ENCODE measurements around the gene MCM3AP. TPM values are rescaled to one million over a fixed set of nuclear protein-coding genes. Genes with fewer than 3 reads are reported as not detected.

MCM3AP gene
- total and polyA plus RNA-seq, 9 of the 15 experiments (the other 6 are each of a cell fraction or from before 2014, with no cell fraction given): 6.5 to 179 (median 69.6) TPM

DNA sequence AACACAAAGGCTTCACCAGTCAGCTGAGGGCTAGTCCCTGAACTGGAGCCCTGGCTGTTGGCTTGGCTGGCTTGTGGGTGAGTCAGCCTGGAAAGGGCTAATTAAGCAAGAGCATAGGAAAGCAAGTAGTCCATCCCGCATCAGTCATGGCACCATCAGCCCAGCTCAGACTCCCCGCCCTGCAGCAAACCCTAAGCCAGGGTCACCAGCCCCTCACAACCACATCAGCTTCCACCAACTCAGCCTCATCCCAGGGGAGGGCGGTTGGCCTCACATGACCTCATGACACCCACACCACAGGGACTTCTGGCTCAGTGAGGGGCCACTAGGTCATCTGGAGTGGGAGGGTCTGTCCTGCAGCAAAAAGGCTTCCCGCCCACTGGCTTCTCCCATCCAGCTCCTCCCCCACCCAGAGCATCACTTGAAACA is 94.1 kb downstream of the MCM3AP start:
- H3K79me2 ChIP-seq (ENCODE audit: control insufficient read depth, insufficient read depth, low read length): no peaks in the 10 kb centered on the region
- no peak overlapping the region for H3K4me3 ChIP-seq
- peaks cover 85% of the 10 kb centered on the region; the same call in 2 of the 3 replicates for H3K36me3 ChIP-seq (ENCODE audit: control insufficient read depth, insufficient read depth, low read length)
- FAIRE-seq: no peak
- H3K4me1 ChIP-seq (replicated peaks in 1 of 2; ENCODE audit: control insufficient read depth in 2 of 2, insufficient read depth in 2 of 2, low read length in 2 of 2): peaks cover 31 to 49% of the 10 kb centered on the region in 2 experiments
- no peaks in the 10 kb centered on the region for H3K27me3 ChIP-seq (ENCODE audit: control insufficient read depth in 2 of 2, insufficient read depth in 2 of 2, low read length in 2 of 2)
- ATAC-seq: no peak
- DNase-seq (ENCODE audit: extremely low read depth in 1 of 4, low spot score in 3 of 4): peak in 3 of 4 experiments; percentile 41 to 48 (median 46)
- TF ChIP-seq EGR1 (conservative IDR thresholded peaks at IDR 0.05): peak; percentile 66
- TF ChIP-seq, protein P1, sequence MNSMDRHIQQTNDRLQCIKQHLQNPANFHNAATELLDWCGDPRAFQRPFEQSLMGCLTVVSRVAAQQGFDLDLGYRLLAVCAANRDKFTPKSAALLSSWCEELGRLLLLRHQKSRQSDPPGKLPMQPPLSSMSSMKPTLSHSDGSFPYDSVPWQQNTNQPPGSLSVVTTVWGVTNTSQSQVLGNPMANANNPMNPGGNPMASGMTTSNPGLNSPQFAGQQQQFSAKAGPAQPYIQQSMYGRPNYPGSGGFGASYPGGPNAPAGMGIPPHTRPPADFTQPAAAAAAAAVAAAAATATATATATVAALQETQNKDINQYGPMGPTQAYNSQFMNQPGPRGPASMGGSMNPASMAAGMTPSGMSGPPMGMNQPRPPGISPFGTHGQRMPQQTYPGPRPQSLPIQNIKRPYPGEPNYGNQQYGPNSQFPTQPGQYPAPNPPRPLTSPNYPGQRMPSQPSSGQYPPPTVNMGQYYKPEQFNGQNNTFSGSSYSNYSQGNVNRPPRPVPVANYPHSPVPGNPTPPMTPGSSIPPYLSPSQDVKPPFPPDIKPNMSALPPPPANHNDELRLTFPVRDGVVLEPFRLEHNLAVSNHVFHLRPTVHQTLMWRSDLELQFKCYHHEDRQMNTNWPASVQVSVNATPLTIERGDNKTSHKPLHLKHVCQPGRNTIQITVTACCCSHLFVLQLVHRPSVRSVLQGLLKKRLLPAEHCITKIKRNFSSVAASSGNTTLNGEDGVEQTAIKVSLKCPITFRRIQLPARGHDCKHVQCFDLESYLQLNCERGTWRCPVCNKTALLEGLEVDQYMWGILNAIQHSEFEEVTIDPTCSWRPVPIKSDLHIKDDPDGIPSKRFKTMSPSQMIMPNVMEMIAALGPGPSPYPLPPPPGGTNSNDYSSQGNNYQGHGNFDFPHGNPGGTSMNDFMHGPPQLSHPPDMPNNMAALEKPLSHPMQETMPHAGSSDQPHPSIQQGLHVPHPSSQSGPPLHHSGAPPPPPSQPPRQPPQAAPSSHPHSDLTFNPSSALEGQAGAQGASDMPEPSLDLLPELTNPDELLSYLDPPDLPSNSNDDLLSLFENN (IDR thresholded peaks at IDR 0.05; ENCODE audit: low read depth in 2 of 2, low read length in 2 of 2): no peak
- ChIA-PET POLR2A (interaction anchor here (0.5 to 0.7 kb wide), 4 partner anchors 8 to 257 kb away, joined by 3 read pairs; no protein-coding TSS in a partner anchor), CTCF (ENCODE audit: low intra/inter-chr PET ratio) (no interaction called here)
- no peak overlapping the region for H3K27ac ChIP-seq (ENCODE audit: extremely low read depth, low read depth, low read length)
- BruUV-seq (replicated peaks): no TSS peak
- H3K9me3 ChIP-seq (replicated peaks; ENCODE audit: control insufficient read depth, insufficient read depth, low read depth, low read length): no peaks in the 10 kb centered on the region
- in situ Hi-C loops (cut with MboI) (no loop called here), intact Hi-C loops (cut with micrococcal nuclease) (no loop called here)
- H3K4me2 ChIP-seq (ENCODE audit: insufficient read depth, low read length): no peak overlapping the region
- WGBS (ENCODE audit: insufficient coverage, low coverage, missing lambda C conversion rate): 54% methylated on average over 4 of the region's 4 CpGs
- H2AFZ ChIP-seq (ENCODE audit: low read depth, low read length): no peak overlapping the region
- H3K9me1 ChIP-seq (ENCODE audit: control insufficient read depth, insufficient read depth, low read length): no peaks in the 10 kb centered on the region
- peak overlapping the region in 1 of 2 experiments; percentile 64; a peak in 1 of 4 replicates for H3K9ac ChIP-seq (ENCODE audit: insufficient read depth in 1 of 2, low read depth in 2 of 2, low read length in 2 of 2)
- H4K20me1 ChIP-seq (replicated peaks; ENCODE audit: control insufficient read depth, insufficient read depth, low read length): no peaks in the 10 kb centered on the region

Data from K562 (cell line).